Body of pancreas (tissue), 4 donors: Measurements from ENCODE around the gene RAD51B.

ENCODE experiments used
- CTCF ChIP-seq, 7 experiments: fragments of 450-650 bp in 4 of 7; fragments of 200-600 bp in 3 of 7; sonication (generic) in 3 of 7; IDR thresholded peaks; one replicate each; pipeline ENCODE4 v1.5.1; 2016 to 2019; ENCODE audit warnings: antibody characterized with exemption in 7 of 7
- POLR2A ChIP-seq, 3 donors: fragments of 450-650 bp; IDR thresholded peaks; one replicate each; pipeline ENCODE4 v1.6.1; 2016; ENCODE audit warnings: antibody characterized with exemption in 3 of 3, mild to moderate bottlenecking in 2 of 3

GRCh38 chr14:67863223-67863622, 43.6 kb downstream of the RAD51B start:
- no peak for TF ChIP-seq CTCF (IDR thresholded peaks at IDR 0.05)
- no peak for TF ChIP-seq POLR2A (IDR thresholded peaks at IDR 0.05)
